IMR-90 (cell line): ENCODE results near the gene C22orf39. TPM values are rescaled to one million over a fixed set of nuclear protein-coding genes. Genes with fewer than 3 reads are reported as not detected.

Source experiments
- ATAC-seq: fragments of 200-7000 bp; cut with Tn5 transposase; 2 replicates; pipeline ENCODE4 v1.9.1; 2020; ENCODE audit warnings: low read depth, mild to moderate bottlenecking, moderate library complexity
- BruUV-seq: library from RNA; stranded (reverse); fragments of 400-500 nt; replicated peaks from 2 replicates; lab custom pipeline; 2021; lab: Mats Ljungman, UMichigan
- CTCF ChIA-PET: fragments of 300-600 bp; formaldehyde crosslinking; extraction: SDS; loops from one replicate; lab custom pipeline; 2021; ENCODE audit warnings: antibody characterized with exemption; lab: Yijun Ruan, JAX
- POLR2A ChIA-PET: fragments of 300-600 bp; sonication (Branson Sonifier 250); formaldehyde crosslinking; loops from one replicate; lab custom pipeline; 2022; ENCODE audit warnings: antibody characterized with exemption; ENCODE audit not compliant: unreplicated experiment; lab: Charles Lee
- DNase-seq: peaks from one replicate; pipeline ENCODE4 v3.0.0; 2013
- H2AFZ ChIP-seq: replicated peaks from 2 replicates; pipeline ENCODE3; 2013; ENCODE audit warnings: low read length, mild to moderate bottlenecking; ENCODE audit not compliant: poor library complexity
- H2AK5ac ChIP-seq: 2 replicates; pipeline ENCODE4 v1.6.1; 2013; ENCODE audit warnings: low read depth, low read length, inconsistent platforms
- H2AK9ac ChIP-seq: replicated peaks from 2 replicates; pipeline ENCODE3; 2013; ENCODE audit warnings: mild to moderate bottlenecking, low read depth, low read length, moderate library complexity; ENCODE audit not compliant: poor library complexity
- H2BK120ac ChIP-seq: 2 replicates; pipeline ENCODE4 v1.6.1; 2013; ENCODE audit warnings: low read depth, low read length, inconsistent platforms
- H2BK15ac ChIP-seq: 3 replicates; pipeline ENCODE4 v1.6.1; 2013; ENCODE audit warnings: low read depth, low read length, inconsistent platforms
- H2BK20ac ChIP-seq: 2 replicates; pipeline ENCODE4 v1.6.1; 2013; ENCODE audit warnings: low read depth, mild to moderate bottlenecking, inconsistent platforms, low read length, moderate library complexity
- H2BK5ac ChIP-seq: 2 replicates; pipeline ENCODE4 v1.6.1; 2013; ENCODE audit warnings: mild to moderate bottlenecking, low read depth, low read length, inconsistent platforms; ENCODE audit not compliant: poor library complexity, severe bottlenecking
- H3K14ac ChIP-seq: replicated peaks from 2 replicates; pipeline ENCODE4 v1.6.1; 2013; ENCODE audit warnings: low read depth, low read length, inconsistent platforms
- H3K18ac ChIP-seq: 2 replicates; pipeline ENCODE4 v1.6.1; 2013; ENCODE audit warnings: low read depth, low read length, control low read depth
- H3K23ac ChIP-seq: 2 replicates; pipeline ENCODE4 v1.6.1; 2013; ENCODE audit warnings: low read depth, low read length, inconsistent platforms
- H3K27ac ChIP-seq: 2 replicates; pipeline ENCODE4 v1.5.1; 2013; ENCODE audit warnings: mild to moderate bottlenecking, control low read depth, low read length; ENCODE audit not compliant: insufficient read depth
- H3K27me3 ChIP-seq: 2 replicates; pipeline ENCODE4 v1.6.1; 2013; ENCODE audit warnings: low read length; ENCODE audit not compliant: control insufficient read depth, insufficient read depth
- H3K36me3 ChIP-seq: 2 replicates; pipeline ENCODE4 v1.6.1; 2013; ENCODE audit warnings: low read length, mixed read lengths; ENCODE audit not compliant: control insufficient read depth, insufficient read depth
- H3K4ac ChIP-seq: 2 replicates; pipeline ENCODE4 v1.6.1; 2013; ENCODE audit warnings: low read depth, low read length, inconsistent platforms
- H3K4me1 ChIP-seq: 2 replicates; pipeline ENCODE4 v1.6.1; 2013; ENCODE audit warnings: low read length, mixed read lengths; ENCODE audit not compliant: control insufficient read depth, insufficient read depth
- H3K4me2 ChIP-seq: 2 replicates; pipeline ENCODE4 v1.6.1; 2013; ENCODE audit warnings: low read depth, mild to moderate bottlenecking, control low read depth, low read length, moderate library complexity
- H3K4me3 ChIP-seq: 2 replicates; pipeline ENCODE4 v1.5.1; 2013; ENCODE audit warnings: low read depth, mild to moderate bottlenecking, control low read depth, low read length, moderate library complexity; ENCODE audit not compliant: insufficient read depth
- H3K56ac ChIP-seq: 2 replicates; pipeline ENCODE4 v1.6.1; 2013; ENCODE audit warnings: low read length, inconsistent platforms; ENCODE audit not compliant: insufficient read depth; ENCODE audit errors: extremely low read depth
- H3K79me1 ChIP-seq, 2 experiments: 2 replicates each; pipeline ENCODE4 v1.6.1; 2013; ENCODE audit warnings: low read length in 2 of 2, inconsistent platforms in 1 of 2, low read depth in 1 of 2
- H3K9ac ChIP-seq: 2 replicates; pipeline ENCODE4 v1.6.1; 2013; ENCODE audit warnings: low read depth, low read length, control low read depth
- H3K9me1 ChIP-seq: 2 replicates; pipeline ENCODE4 v1.6.1; 2013; ENCODE audit warnings: low read length, inconsistent platforms; ENCODE audit not compliant: insufficient read depth
- H3K9me3 ChIP-seq: 2 replicates; pipeline ENCODE4 v1.6.1; 2013; ENCODE audit warnings: low read length; ENCODE audit not compliant: control insufficient read depth, insufficient read depth
- H4K20me1 ChIP-seq: 2 replicates; pipeline ENCODE4 v1.6.1; 2013; ENCODE audit warnings: low read length, inconsistent platforms; ENCODE audit not compliant: insufficient read depth
- H4K5ac ChIP-seq: 2 replicates; pipeline ENCODE4 v1.6.1; 2013; ENCODE audit warnings: mild to moderate bottlenecking, low read depth, low read length, control low read depth
- H4K8ac ChIP-seq, 2 experiments: 2 replicates each; pipeline ENCODE4 v1.6.1; 2013; ENCODE audit warnings: low read depth in 2 of 2, low read length in 2 of 2, control low read depth in 1 of 2, inconsistent platforms in 1 of 2
- H4K91ac ChIP-seq: 2 replicates; pipeline ENCODE4 v1.6.1; 2013; ENCODE audit warnings: low read depth, low read length, inconsistent platforms; ENCODE audit not compliant: insufficient read depth
- BHLHE40 ChIP-seq: fragments of 150-350 bp; IDR thresholded peaks from 2 replicates; pipeline ENCODE4 v1.6.1; 2016; ENCODE audit warnings: mild to moderate bottlenecking, low read depth, low read length
- CEBPB ChIP-seq: IDR thresholded peaks from 2 replicates; pipeline ENCODE4 v1.6.1; 2012; ENCODE audit warnings: low read depth, low read length, improper control_type of control experiment
- CHD1 ChIP-seq: IDR thresholded peaks from 2 replicates; pipeline ENCODE4 v1.6.1; 2012; ENCODE audit warnings: low read depth, low read length, improper control_type of control experiment
- FOS ChIP-seq: fragments of 150-350 bp; IDR thresholded peaks from 2 replicates; pipeline ENCODE4 v1.6.1; 2016; ENCODE audit warnings: low read depth, low read length
- MAFK ChIP-seq: IDR thresholded peaks from 2 replicates; pipeline ENCODE4 v1.6.1; 2012; ENCODE audit warnings: low read depth, low read length, improper control_type of control experiment
- MAZ ChIP-seq: IDR thresholded peaks from 2 replicates; pipeline ENCODE4 v1.6.1; 2012; ENCODE audit warnings: low read depth, mild to moderate bottlenecking, low read length, improper control_type of control experiment, moderate library complexity, borderline replicate concordance
- MXI1 ChIP-seq: IDR thresholded peaks from 2 replicates; pipeline ENCODE4 v1.6.1; 2012; ENCODE audit warnings: low read depth, mild to moderate bottlenecking, low read length, moderate library complexity, borderline replicate concordance
- NFE2L2 ChIP-seq: fragments of 150-350 bp; IDR thresholded peaks from 2 replicates; pipeline ENCODE4 v1.6.1; 2016; ENCODE audit warnings: low read depth, mild to moderate bottlenecking, low read length
- POLR2A ChIP-seq: IDR thresholded peaks from 2 replicates; pipeline ENCODE4 v1.6.1; 2012; ENCODE audit warnings: mild to moderate bottlenecking, low read depth, low read length
- RAD21 ChIP-seq: IDR thresholded peaks from 2 replicates; pipeline ENCODE4 v1.6.1; 2012; ENCODE audit warnings: low read length, improper control_type of control experiment
- RCOR1 ChIP-seq: IDR thresholded peaks from 2 replicates; pipeline ENCODE4 v1.6.1; 2012; ENCODE audit warnings: mild to moderate bottlenecking, low read length, improper control_type of control experiment; ENCODE audit not compliant: insufficient replicate concordance
- RFX5 ChIP-seq: IDR thresholded peaks from 2 replicates; pipeline ENCODE4 v1.8.0; 2012; ENCODE audit warnings: low read depth, mild to moderate bottlenecking, low read length, moderate library complexity
- SMC3 ChIP-seq: fragments of 150-350 bp; IDR thresholded peaks from 2 replicates; pipeline ENCODE4 v1.6.1; 2016; ENCODE audit warnings: low read depth, mild to moderate bottlenecking, antibody characterized with exemption, low read length, moderate library complexity
- WGBS, 2 experiments: methylation state at CpG; one replicate each; pipeline versions ENCODE4 v1.1.5 to v1.1.7; 2013; ENCODE audit warnings: missing lambda C conversion rate in 2 of 2; ENCODE audit not compliant: insufficient read length in 1 of 2; ENCODE audit errors: extremely low coverage in 2 of 2; 5-methylcytosine and 5-hydroxymethylcytosine counted together
- dilution Hi-C: fragments of 300-500 bp; cut with HindIII; formaldehyde crosslinking; loops from one replicate; pipeline ENCODE4 v1.14.3; 2018; ENCODE audit warnings: low sequenced_read_pairs; ENCODE audit not compliant: unreplicated experiment
- in situ Hi-C: fragments of 300-500 bp; cut with MboI; formaldehyde crosslinking; loops from 3 replicates; pipeline ENCODE4 v1.14.3; 2019; ENCODE audit warnings: low sequenced_read_pairs, inconsistent platforms, mixed read lengths
- intact Hi-C: fragments of 100-400 bp; cut with micrococcal nuclease; formaldehyde crosslinking; loops from 2 replicates; pipeline ENCODE4 v1.10.0; 2022
- polyA plus RNA-seq, 3 experiments: library from polyadenylated mRNA; depleted of rRNA; stranded (reverse); fragments of >200 nt; gene quantifications; 2 replicates each; pipeline ENCODE4 v1.2.3, GENCODE V29; 2012; ENCODE audit warnings: low replicate concordance in 1 of 3
- total RNA-seq: library from RNA; depleted of rRNA; stranded (reverse); fragments of >200 nt; gene quantifications from 2 replicates; pipeline ENCODE4 v1.2.3, GENCODE V29; 2012
- TF ChIP-seq, protein P1 (sequence below): conservative IDR thresholded peaks from 2 replicates; pipeline ENCODE4 v1.5.1; 2012; ENCODE audit warnings: mild to moderate bottlenecking, low read depth, low read length, improper control_type of control experiment
- TF ChIP-seq, protein P2 (sequence below): fragments of 150-350 bp; IDR thresholded peaks from 2 replicates; pipeline ENCODE4 v1.6.1; 2016; ENCODE audit warnings: low read depth, mild to moderate bottlenecking, low read length, moderate library complexity, borderline replicate concordance

The C22orf39 gene
- total and polyA plus RNA-seq, 2 of the 4 experiments (the other 2 are of a cell fraction) = 8.2 to 8.9 TPM

DNA sequence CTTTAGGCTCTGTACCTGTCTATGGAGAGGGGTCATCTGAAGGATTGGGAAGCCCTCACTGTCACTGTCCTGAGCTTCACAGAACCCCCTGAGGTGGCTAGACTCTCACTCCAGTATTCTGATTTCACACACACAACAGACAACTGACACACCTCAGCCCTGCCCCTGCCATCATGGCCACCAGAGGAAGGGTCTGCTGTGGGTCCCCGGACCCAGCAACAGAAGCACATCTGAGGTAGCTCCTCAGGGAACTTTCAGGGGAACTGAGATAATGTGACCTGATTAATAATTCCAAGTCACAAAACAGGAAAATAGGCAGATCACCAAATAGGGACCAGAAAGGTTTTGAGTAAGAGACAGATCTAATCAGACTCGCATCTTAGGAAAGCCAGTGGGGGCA is 7.5 kb upstream of the C22orf39 start:
- Histone ChIP-seq H3K9ac (no peak overlapping the region), H2AK9ac (no peak overlapping the region), H2AFZ (no peak overlapping the region), H3K4me3 (no peak overlapping the region), H2BK15ac (no peak overlapping the region), H3K4me1 (peaks cover 4% of the 10 kb centered on the region; the same call in 1 of the 2 replicates), H4K8ac (no peak overlapping the region), H3K18ac (no peak overlapping the region), H3K27ac (no peak overlapping the region), H3K9me1 (peaks cover 10% of the 10 kb centered on the region), H3K4me2 (no peak overlapping the region), H2AK5ac (no peak overlapping the region), H3K36me3 (peaks cover 55% of the 10 kb centered on the region), H2BK120ac (no peak overlapping the region), H3K56ac (no peak overlapping the region), H3K79me1 (peaks cover 3 to 16% of the 10 kb centered on the region in 2 experiments; a peak in 2 of 4 replicates), H2BK20ac (no peak overlapping the region), H3K27me3 (no peaks in the 10 kb centered on the region), H4K5ac (no peak overlapping the region), H4K20me1 (peaks cover 4% of the 10 kb centered on the region), H3K14ac (no peak overlapping the region), H2BK5ac (no peak overlapping the region), H4K91ac (no peak overlapping the region), H3K9me3 (no peaks in the 10 kb centered on the region), H3K4ac (no peak overlapping the region), H3K23ac (no peak overlapping the region)
- CTCF ChIA-PET = no interaction called here
- in situ Hi-C loops = no loop called here
- TF ChIP-seq NFE2L2 (no peak), RFX5 (no peak), MAFK (no peak), RAD21 (no peak), CHD1 (no peak), POLR2A (no peak), RCOR1 (no peak), CEBPB (no peak), MXI1 (no peak), BHLHE40 (no peak), SMC3 (no peak), FOS (no peak), MAZ (no peak)
- TF ChIP-seq, protein P1, sequence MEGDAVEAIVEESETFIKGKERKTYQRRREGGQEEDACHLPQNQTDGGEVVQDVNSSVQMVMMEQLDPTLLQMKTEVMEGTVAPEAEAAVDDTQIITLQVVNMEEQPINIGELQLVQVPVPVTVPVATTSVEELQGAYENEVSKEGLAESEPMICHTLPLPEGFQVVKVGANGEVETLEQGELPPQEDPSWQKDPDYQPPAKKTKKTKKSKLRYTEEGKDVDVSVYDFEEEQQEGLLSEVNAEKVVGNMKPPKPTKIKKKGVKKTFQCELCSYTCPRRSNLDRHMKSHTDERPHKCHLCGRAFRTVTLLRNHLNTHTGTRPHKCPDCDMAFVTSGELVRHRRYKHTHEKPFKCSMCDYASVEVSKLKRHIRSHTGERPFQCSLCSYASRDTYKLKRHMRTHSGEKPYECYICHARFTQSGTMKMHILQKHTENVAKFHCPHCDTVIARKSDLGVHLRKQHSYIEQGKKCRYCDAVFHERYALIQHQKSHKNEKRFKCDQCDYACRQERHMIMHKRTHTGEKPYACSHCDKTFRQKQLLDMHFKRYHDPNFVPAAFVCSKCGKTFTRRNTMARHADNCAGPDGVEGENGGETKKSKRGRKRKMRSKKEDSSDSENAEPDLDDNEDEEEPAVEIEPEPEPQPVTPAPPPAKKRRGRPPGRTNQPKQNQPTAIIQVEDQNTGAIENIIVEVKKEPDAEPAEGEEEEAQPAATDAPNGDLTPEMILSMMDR = no peak
- TF ChIP-seq, protein P2, sequence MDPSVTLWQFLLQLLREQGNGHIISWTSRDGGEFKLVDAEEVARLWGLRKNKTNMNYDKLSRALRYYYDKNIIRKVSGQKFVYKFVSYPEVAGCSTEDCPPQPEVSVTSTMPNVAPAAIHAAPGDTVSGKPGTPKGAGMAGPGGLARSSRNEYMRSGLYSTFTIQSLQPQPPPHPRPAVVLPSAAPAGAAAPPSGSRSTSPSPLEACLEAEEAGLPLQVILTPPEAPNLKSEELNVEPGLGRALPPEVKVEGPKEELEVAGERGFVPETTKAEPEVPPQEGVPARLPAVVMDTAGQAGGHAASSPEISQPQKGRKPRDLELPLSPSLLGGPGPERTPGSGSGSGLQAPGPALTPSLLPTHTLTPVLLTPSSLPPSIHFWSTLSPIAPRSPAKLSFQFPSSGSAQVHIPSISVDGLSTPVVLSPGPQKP = no peak
- ATAC-seq (no peak), DNase-seq (no peak)
- POLR2A ChIA-PET = no interaction called here
- no CpG with 5 or more reads among the region's 2 CpGs for WGBS, 2 experiments
- dilution Hi-C loops = no loop called here
- BruUV-seq = no TSS peak
- intact Hi-C loops = no loop called here
